ENCODE data around the gene ENDOV. TPM values are rescaled to one million over a fixed set of nuclear protein-coding genes. Genes with fewer than 3 reads are reported as not detected.
A peak's percentile ranks its signal among the peaks of the same experiment; 100 is the strongest.

Gene ENDOV
- total RNA-seq, 1 donor from 2014 or later: 9.7 TPM

- peak; percentile 1 for DNase-seq (ENCODE audit: low spot score)
- Histone ChIP-seq H3K4me3 (no peak overlapping the region), H3K27me3 (peaks cover 94% of the 10 kb centered on the region), H2AFZ (replicated peaks) (no peak overlapping the region), H4K20me1 (ENCODE audit: low read depth) (peaks cover 15% of the 10 kb centered on the region), H3F3A (ENCODE audit: low read depth) (peaks cover 4% of the 10 kb centered on the region), H3K27ac (no peak overlapping the region), H3K4me1 (peaks cover 13% of the 10 kb centered on the region), H3K79me2 (ENCODE audit: low read depth) (no peaks in the 10 kb centered on the region), H3K4me2 (no peak overlapping the region), H3K9ac (no peak overlapping the region), H3K36me3 (no peaks in the 10 kb centered on the region), H3K9me3 (ENCODE audit: low read depth) (no peaks in the 10 kb centered on the region)
- TF ChIP-seq, protein P1, sequence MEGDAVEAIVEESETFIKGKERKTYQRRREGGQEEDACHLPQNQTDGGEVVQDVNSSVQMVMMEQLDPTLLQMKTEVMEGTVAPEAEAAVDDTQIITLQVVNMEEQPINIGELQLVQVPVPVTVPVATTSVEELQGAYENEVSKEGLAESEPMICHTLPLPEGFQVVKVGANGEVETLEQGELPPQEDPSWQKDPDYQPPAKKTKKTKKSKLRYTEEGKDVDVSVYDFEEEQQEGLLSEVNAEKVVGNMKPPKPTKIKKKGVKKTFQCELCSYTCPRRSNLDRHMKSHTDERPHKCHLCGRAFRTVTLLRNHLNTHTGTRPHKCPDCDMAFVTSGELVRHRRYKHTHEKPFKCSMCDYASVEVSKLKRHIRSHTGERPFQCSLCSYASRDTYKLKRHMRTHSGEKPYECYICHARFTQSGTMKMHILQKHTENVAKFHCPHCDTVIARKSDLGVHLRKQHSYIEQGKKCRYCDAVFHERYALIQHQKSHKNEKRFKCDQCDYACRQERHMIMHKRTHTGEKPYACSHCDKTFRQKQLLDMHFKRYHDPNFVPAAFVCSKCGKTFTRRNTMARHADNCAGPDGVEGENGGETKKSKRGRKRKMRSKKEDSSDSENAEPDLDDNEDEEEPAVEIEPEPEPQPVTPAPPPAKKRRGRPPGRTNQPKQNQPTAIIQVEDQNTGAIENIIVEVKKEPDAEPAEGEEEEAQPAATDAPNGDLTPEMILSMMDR (IDR thresholded peaks at IDR 0.05): no peak
- TF ChIP-seq EZH2phosphoT487 (IDR thresholded peaks at IDR 0.05): no peak
- TF ChIP-seq EZH2 (IDR thresholded peaks at IDR 0.05): no peak
- H3K27ac Mint-ChIP-seq: peak overlapping the region; percentile 34
- H3K9me3 Mint-ChIP-seq: no peaks in the 10 kb centered on the region
- peaks cover 20% of the 10 kb centered on the region for H3K4me1 Mint-ChIP-seq
- peak overlapping the region; percentile 48 for H3K4me3 Mint-ChIP-seq
- H3K36me3 Mint-ChIP-seq: no peaks in the 10 kb centered on the region
- peaks cover 46% of the 10 kb centered on the region for H3K27me3 Mint-ChIP-seq (ENCODE audit: insufficient read depth, low read depth)
These were observed 67.8 kb downstream of the ENDOV start for GRCh38 chr17:80482555-80483308.

DNA sequence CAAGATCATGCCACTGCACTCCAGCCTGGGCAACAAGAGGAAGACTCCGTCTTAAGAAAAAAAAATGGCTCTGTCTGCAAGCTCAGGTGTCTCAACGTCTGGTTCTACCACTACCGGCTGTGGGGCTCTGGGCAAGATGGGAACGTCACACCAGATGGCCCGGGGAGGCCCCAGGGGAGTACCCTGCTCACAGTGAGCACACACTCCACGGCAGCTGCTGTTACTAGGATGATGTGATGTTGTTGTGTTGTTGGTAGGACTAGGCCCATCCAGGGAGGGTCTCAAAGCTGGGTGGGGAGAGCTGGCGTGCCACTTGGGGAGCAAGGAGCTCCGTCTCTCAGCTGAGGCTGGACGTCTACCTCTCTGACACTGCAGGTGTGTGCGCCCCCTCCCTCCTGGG is 70.9 kb downstream of the ENDOV start:
- TF ChIP-seq EZH2phosphoT487 (IDR thresholded peaks at IDR 0.05) (no peak), EZH2 (IDR thresholded peaks at IDR 0.05) (no peak)
- TF ChIP-seq, protein P1 (IDR thresholded peaks at IDR 0.05): no peak

DNA sequence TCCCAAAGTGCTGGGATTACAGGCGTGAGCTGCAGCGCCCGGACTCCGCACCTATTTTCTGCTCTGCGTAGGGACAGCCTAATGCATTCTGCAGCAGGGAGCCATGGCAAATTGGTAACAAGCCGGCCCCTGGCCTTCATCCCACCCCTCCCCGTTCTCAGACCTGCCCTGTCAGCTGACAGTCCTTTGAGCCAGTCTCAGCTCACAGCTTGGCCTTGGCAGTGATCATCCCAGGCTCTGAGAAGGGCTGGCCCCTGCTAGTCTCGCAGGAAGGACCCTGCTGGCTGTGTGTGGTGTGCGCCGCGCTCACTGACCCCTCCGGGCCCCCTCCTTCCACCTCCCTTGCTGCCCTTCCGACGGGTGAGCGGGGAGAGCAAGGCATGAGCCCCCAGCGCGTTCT is 71.7 kb downstream of the ENDOV start:
- Histone ChIP-seq H3K9ac (no peak overlapping the region), H4K20me1 (ENCODE audit: low read depth) (no peaks in the 10 kb centered on the region), H3K27me3 (peaks cover 63% of the 10 kb centered on the region), H2AFZ (replicated peaks) (no peak overlapping the region), H3F3A (ENCODE audit: low read depth) (peaks cover 9% of the 10 kb centered on the region), H3K9me3 (ENCODE audit: low read depth) (no peaks in the 10 kb centered on the region), H3K36me3 (no peaks in the 10 kb centered on the region), H3K27ac (no peak overlapping the region), H3K4me1 (peaks cover 11% of the 10 kb centered on the region), H3K4me3 (no peak overlapping the region), H3K4me2 (no peak overlapping the region), H3K79me2 (ENCODE audit: low read depth) (no peaks in the 10 kb centered on the region)
- peaks cover 22% of the 10 kb centered on the region for H3K27me3 Mint-ChIP-seq (ENCODE audit: insufficient read depth, low read depth)
- no peaks in the 10 kb centered on the region for H3K9me3 Mint-ChIP-seq
- DNase-seq (ENCODE audit: low spot score): no peak
- peaks cover 25% of the 10 kb centered on the region for H3K4me1 Mint-ChIP-seq
- no peak overlapping the region for H3K27ac Mint-ChIP-seq
- no peaks in the 10 kb centered on the region for H3K36me3 Mint-ChIP-seq
- TF ChIP-seq EZH2 (IDR thresholded peaks at IDR 0.05) (no peak), EZH2phosphoT487 (IDR thresholded peaks at IDR 0.05) (no peak)
- TF ChIP-seq, protein P1 (IDR thresholded peaks at IDR 0.05): no peak
- peak overlapping the region; percentile 64 for H3K4me3 Mint-ChIP-seq

More for the DNA sequence above, 70.9 kb downstream of the ENDOV start:
- Histone ChIP-seq H3K9ac (no peak overlapping the region), H3F3A (ENCODE audit: low read depth) (peaks cover under 1% of the 10 kb centered on the region), H3K4me1 (peaks cover 2% of the 10 kb centered on the region), H3K79me2 (ENCODE audit: low read depth) (no peaks in the 10 kb centered on the region), H3K36me3 (no peaks in the 10 kb centered on the region), H3K27ac (no peak overlapping the region), H3K4me2 (no peak overlapping the region), H4K20me1 (ENCODE audit: low read depth) (no peaks in the 10 kb centered on the region), H3K4me3 (no peak overlapping the region), H2AFZ (replicated peaks) (no peak overlapping the region), H3K9me3 (ENCODE audit: low read depth) (no peaks in the 10 kb centered on the region), H3K27me3 (peaks cover 71% of the 10 kb centered on the region)
- H3K9me3 Mint-ChIP-seq: no peaks in the 10 kb centered on the region
- H3K4me1 Mint-ChIP-seq: peaks cover 22% of the 10 kb centered on the region
- H3K4me3 Mint-ChIP-seq: no peak overlapping the region
- peaks cover 26% of the 10 kb centered on the region for H3K27me3 Mint-ChIP-seq (ENCODE audit: insufficient read depth, low read depth)
- no peak for DNase-seq (ENCODE audit: low spot score)
- no peaks in the 10 kb centered on the region for H3K36me3 Mint-ChIP-seq
- H3K27ac Mint-ChIP-seq: no peak overlapping the region
